ENCODE measurements around the gene CFAP73. TPM values are rescaled to one million over a fixed set of nuclear protein-coding genes. Genes with fewer than 3 reads are reported as not detected.

CFAP73 gene
- total RNA-seq, 1 experiment from 2014 or later: 0.34 TPM

- Histone ChIP-seq H3K9ac (ENCODE audit: low read length) (no peak overlapping the region), H3K27ac (ENCODE audit: low read depth, low read length) (no peak overlapping the region), H3K36me3 (ENCODE audit: control insufficient read depth in 1 of 2, insufficient read depth in 2 of 2, low read length in 2 of 2) (no peaks in the 10 kb centered on the region), H3K9me3 (ENCODE audit: control insufficient read depth in 1 of 2, insufficient read depth in 1 of 2, low read depth in 1 of 2, low read length in 2 of 2) (no peaks in the 10 kb centered on the region), H3K27me3 (ENCODE audit: insufficient read depth, low read length) (no peaks in the 10 kb centered on the region), H3K79me2 (ENCODE audit: insufficient read depth, low read length) (no peaks in the 10 kb centered on the region), H3K4me1 (ENCODE audit: control insufficient read depth in 1 of 2, insufficient read depth in 2 of 2, low read length in 2 of 2) (peaks cover 18 to 24% of the 10 kb centered on the region in 2 experiments), H2AFZ (ENCODE audit: low read depth, low read length, poor library complexity, severe bottlenecking) (no peak overlapping the region), H4K20me1 (ENCODE audit: insufficient read depth) (no peaks in the 10 kb centered on the region), H3K4me3 (replicated peaks in 1 of 2; ENCODE audit: low read depth in 1 of 2, low read length in 2 of 2) (no peak overlapping the region), H3K4me2 (ENCODE audit: low read length) (no peak overlapping the region), H3K9me2 (ENCODE audit: insufficient read depth) (no peaks in the 10 kb centered on the region)
- RAD21 ChIA-PET (ENCODE audit: low non-redundant PET in 1 of 2, low total read pairs in 2 of 2, uncharacterized antibody in 2 of 2, unreplicated experiment in 2 of 2): no interaction called here
- POLR2A ChIA-PET: no interaction called here
- intact Hi-C loops (cut with micrococcal nuclease): no loop called here
- CTCF ChIA-PET: no interaction called here
- DNase-seq (ENCODE audit: low read depth, low spot score) (no peak), ATAC-seq (no peak)
- no peak for TF ChIP-seq ELF1 (IDR thresholded peaks at IDR 0.05; ENCODE audit: borderline replicate concordance, low read depth)
- no peak for TF ChIP-seq CEBPB (IDR thresholded peaks at IDR 0.05; ENCODE audit: low read depth)
- TF ChIP-seq EZH2 (IDR thresholded peaks at IDR 0.05): no peak
- TF ChIP-seq ZFX (IDR thresholded peaks at IDR 0.05): no peak
- TF ChIP-seq ZBTB33 (IDR thresholded peaks at IDR 0.05; ENCODE audit: extremely low read depth, insufficient replicate concordance, low read length): no peak
- no peak for TF ChIP-seq ATF3 (IDR thresholded peaks at IDR 0.05)
- TF ChIP-seq CBX3 (IDR thresholded peaks at IDR 0.05; ENCODE audit: low read depth): no peak
- no peak for TF ChIP-seq FOSL1 (IDR thresholded peaks at IDR 0.05; ENCODE audit: low read depth)
- TF ChIP-seq SRF (IDR thresholded peaks at IDR 0.05; ENCODE audit: low read depth): no peak
- TF ChIP-seq POLR2AphosphoS5 (IDR thresholded peaks at IDR 0.05; ENCODE audit: low read depth, low read length): no peak
- TF ChIP-seq RAD21 (IDR thresholded peaks at IDR 0.05; ENCODE audit: low read depth): no peak
- no peak for TF ChIP-seq EGR1 (IDR thresholded peaks at IDR 0.05; ENCODE audit: low read depth)
- TF ChIP-seq SIN3A (IDR thresholded peaks at IDR 0.05; ENCODE audit: low read depth): no peak
- TF ChIP-seq CTCF (IDR thresholded peaks at IDR 0.05 in 2 of 3, conservative IDR thresholded peaks at IDR 0.05 in 1 of 3; ENCODE audit: borderline replicate concordance in 1 of 3, insufficient read depth in 1 of 3, low read depth in 2 of 3, low read length in 2 of 3): no peak
- BruUV-seq (replicated peaks): no TSS peak
Measured at GRCh38 chr12:113207613-113208040, 58.1 kb downstream of the CFAP73 start.

Measured in HCT116 (cell line).